AG04449 (cell line): Measurements from ENCODE around the gene NUP93.

Experiments
- CTCF ChIA-PET: fragments of 350-600 bp; formaldehyde crosslinking; extraction: SDS; loops from one replicate; lab custom pipeline; 2021; ENCODE audit warnings: antibody characterized with exemption; lab: Yijun Ruan, JAX
- POLR2A ChIA-PET: fragments of 400-600, 350-600 bp; formaldehyde crosslinking; extraction: SDS; loops from one replicate; lab custom pipeline; 2020; ENCODE audit warnings: antibody characterized with exemption, inconsistent platforms; lab: Yijun Ruan, JAX
- DNase-seq: peaks from one replicate; pipeline ENCODE4 v3.0.0-alpha.2; 2010; ENCODE audit warnings: low read depth, low spot score
- H3K4me3 ChIP-seq: 2 replicates; pipeline ENCODE4 v1.5.1; 2011; ENCODE audit warnings: low read depth, mild to moderate bottlenecking, control low read depth, low read length
- TF ChIP-seq, protein P1 (sequence below): IDR thresholded peaks from one replicate; pipeline ENCODE4 v1.5.1; 2011; ENCODE audit warnings: mild to moderate bottlenecking, moderate library complexity, low read length, control low read depth, inconsistent platforms; ENCODE audit not compliant: insufficient read depth; ENCODE audit errors: missing control alignments

Gene NUP93

DNA sequence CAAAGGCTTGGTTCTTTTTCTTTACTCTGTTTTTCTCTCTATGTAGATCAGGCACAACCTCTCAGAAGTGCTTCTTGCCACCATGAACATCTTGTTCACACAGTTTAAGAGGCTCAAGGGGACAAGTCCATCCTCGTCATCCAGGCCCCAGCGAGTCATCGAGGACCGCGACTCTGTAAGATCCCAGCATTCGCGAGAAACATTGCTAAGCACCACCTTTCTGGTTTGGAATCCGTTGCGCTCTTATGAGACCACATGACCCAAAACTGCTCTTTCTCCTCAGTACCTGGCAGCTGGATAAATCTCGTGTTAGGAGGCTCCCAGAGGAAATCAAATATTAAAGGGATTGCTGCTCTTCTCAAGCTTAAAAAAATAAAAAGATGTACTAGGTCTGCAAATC is 111.7 kb downstream of the NUP93 start:
- TF ChIP-seq, protein P1, sequence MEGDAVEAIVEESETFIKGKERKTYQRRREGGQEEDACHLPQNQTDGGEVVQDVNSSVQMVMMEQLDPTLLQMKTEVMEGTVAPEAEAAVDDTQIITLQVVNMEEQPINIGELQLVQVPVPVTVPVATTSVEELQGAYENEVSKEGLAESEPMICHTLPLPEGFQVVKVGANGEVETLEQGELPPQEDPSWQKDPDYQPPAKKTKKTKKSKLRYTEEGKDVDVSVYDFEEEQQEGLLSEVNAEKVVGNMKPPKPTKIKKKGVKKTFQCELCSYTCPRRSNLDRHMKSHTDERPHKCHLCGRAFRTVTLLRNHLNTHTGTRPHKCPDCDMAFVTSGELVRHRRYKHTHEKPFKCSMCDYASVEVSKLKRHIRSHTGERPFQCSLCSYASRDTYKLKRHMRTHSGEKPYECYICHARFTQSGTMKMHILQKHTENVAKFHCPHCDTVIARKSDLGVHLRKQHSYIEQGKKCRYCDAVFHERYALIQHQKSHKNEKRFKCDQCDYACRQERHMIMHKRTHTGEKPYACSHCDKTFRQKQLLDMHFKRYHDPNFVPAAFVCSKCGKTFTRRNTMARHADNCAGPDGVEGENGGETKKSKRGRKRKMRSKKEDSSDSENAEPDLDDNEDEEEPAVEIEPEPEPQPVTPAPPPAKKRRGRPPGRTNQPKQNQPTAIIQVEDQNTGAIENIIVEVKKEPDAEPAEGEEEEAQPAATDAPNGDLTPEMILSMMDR, result no peak

DNA sequence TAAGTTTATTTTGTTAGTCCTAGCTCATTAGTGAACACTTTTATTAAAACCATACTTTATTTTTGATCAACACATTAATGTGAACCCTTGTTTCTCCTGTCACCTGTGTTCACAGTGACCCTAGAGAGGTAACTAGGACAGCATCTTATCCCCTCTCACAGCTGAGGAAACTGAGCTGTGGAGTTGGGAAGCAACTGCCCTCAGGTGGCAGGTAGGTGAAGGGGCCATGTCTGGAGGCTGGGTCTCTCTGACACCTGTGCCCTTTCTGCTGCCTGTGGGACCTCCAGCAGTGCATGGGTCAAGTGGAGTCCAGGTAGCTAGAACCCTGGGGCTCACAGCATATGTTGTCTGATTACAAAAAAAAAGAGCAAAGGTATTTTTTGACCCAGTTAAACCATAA is 112.2 kb downstream of the NUP93 start:
- TF ChIP-seq, protein P1, result no peak
- DNase-seq, result no peak
- ChIA-PET CTCF (interaction anchor here (0.7 to 5.1 kb wide), 5 partner anchors 8 to 14 kb away, joined by 3 to 21 read pairs (median 4); no protein-coding TSS in a partner anchor), POLR2A (no interaction called here)
- H3K4me3 ChIP-seq, result no peak overlapping the region

More for the DNA sequence above, 111.7 kb downstream of the NUP93 start:
- no peak overlapping the region for H3K4me3 ChIP-seq
- POLR2A ChIA-PET, result no interaction called here
- no peak for DNase-seq
- CTCF ChIA-PET, result interaction anchor here (1.3 to 5.1 kb wide), 2 partner anchors 9 to 10 kb away, joined by 4 to 21 read pairs; no protein-coding TSS in a partner anchor

DNA sequence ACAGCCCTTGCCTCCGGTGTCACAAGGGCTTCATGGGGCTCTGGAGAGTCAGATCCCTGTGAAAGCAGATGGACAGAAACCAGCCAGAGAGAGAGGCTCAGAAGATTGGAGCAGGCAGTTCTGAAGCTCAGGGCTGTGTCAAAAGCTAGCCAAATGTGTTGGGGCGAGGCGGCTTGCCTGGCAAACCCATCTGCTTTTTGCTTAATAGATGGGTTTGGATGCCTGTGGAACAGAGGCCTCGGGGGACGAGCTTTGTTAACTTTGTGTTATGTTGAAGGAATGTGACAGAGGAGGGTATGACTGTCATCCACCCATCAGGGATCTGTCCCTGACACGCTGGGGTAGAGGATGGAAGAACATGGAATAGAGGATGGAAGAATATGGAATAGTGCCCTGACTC is 114.1 kb downstream of the NUP93 start:
- DNase-seq, result no peak
- H3K4me3 ChIP-seq, result no peak overlapping the region
- TF ChIP-seq, protein P1, result no peak
- ChIA-PET POLR2A (interaction anchor here (0.6 kb wide), 1 partner anchor 9 kb away, joined by 3 read pairs; no protein-coding TSS in a partner anchor), CTCF (interaction anchor here (1.1 to 2.6 kb wide), 3 partner anchors 8 to 51 kb away, joined by 3 to 13 read pairs (median 5); no protein-coding TSS in a partner anchor)

DNA sequence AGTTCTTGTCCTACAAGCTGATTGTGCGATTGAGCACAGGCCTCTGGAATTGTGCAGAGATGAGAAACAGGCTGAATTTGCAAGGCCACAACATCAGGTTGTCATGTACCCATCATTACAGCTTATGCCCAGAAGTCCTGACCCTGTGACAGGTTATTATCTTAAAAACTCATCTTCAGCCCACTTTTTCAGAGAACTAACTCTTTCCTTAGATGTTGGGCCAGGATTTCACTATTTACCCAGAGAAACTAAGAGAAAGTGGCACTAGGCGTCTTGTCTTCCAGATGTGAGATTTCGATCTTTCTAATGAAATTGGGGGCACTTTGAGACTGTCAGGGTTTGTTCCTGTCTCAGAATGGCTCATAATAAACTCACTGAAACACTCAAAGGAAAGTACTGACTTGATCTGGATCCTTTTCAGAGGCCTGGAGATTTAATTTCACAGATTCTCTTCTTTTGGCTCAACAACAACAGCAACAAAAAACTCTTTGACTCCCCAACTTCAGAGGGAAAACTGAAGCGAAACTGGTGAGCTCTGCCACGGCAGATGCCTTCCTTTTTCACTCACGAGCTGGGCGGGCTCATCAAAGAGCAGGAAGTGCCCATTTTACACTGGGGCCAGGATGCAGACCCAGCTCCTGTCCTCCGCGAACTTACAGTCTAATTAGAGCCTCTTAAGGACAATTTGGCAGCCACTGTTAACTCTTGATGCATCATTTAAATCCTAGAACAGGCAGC is 117.4 kb downstream of the NUP93 start:
- ChIA-PET POLR2A (interaction anchor here (1.1 kb wide), 1 partner anchor 10 kb away, joined by 3 read pairs; no protein-coding TSS in a partner anchor), CTCF (interaction anchor here (1.8 to 25.7 kb wide), 4 partner anchors 10 to 52 kb away, joined by 5 to 570 read pairs (median 103); partner anchors contain the start of gene SLC12A3)
- no peak for DNase-seq
- no peak overlapping the region for H3K4me3 ChIP-seq
- TF ChIP-seq, protein P1, result no peak

DNA sequence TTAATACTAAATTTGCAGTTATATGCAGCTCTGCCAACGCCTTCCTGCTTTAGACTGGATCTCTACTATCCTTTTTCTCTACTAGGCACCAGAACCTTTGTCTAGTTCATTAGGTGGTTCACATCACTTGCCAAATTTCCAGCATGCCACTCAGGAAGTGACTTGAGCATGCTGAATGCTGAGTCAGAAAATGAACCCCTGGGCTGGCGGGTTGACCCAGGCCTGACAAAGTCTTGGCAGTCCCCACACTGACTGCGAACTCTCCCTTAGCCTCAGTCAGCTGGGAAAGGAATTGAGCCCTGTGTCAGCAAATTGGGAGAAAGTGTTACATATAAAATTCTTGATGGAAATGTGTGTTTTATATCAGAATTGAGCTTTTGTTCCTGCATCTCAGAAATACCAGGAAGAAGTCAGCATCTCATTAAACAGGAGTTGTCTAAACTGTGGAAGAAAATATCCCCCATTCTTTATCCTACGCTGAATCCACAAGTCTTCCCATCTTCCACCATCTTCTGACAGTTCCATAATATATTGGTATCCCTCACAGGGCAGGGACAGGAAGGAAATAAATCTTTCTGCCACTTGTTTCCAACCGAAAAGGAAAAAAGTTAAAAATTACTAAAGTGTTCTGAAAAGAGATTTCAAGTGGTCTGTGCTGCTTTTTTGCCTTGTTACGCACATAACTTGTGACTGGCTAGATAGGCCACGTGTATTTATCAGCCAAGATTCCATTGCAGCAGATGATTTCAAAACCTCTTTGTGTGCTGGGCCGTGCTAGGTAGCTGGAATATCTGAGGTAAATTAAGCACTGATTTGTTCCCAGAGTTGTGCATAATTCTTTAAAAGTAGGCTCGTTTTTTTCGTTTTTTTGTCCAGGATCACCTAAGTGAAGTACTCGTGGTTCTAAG is 118.4 kb downstream of the NUP93 start:
- no peak overlapping the region for H3K4me3 ChIP-seq
- no peak for DNase-seq
- ChIA-PET POLR2A (interaction anchor here (0.9 to 1.3 kb wide), 2 partner anchors 18 to 223 kb away, joined by 3 to 4 read pairs; partner anchors contain the start of gene MT1E), CTCF (interaction anchor here (1.0 to 25.7 kb wide), 6 partner anchors 11 to 52 kb away, joined by 3 to 570 read pairs (median 6); partner anchors contain the start of gene SLC12A3)
- TF ChIP-seq, protein P1, result no peak
